GM12878 (cell line): ENCODE data around the gene IQCH.

Experiments
- CTCF ChIP-seq, 3 experiments: IDR thresholded peaks in 2 of 3; conservative IDR thresholded peaks in 1 of 3; 2 replicates each; pipeline ENCODE4 v1.5.1; 2011; ENCODE audit warnings: low read depth in 3 of 3, low read length in 3 of 3, mild to moderate bottlenecking in 3 of 3, control low read depth in 2 of 3, moderate library complexity in 2 of 3, inconsistent platforms in 1 of 3, mixed read lengths in 1 of 3; ENCODE audit not compliant: control insufficient read depth in 2 of 3, insufficient read depth in 1 of 3; ENCODE audit errors: extremely low read depth in 1 of 3
- ELK1 ChIP-seq: IDR thresholded peaks from 2 replicates; pipeline ENCODE4 v1.6.1; 2012; ENCODE audit warnings: low read depth, low read length, improper control_type of control experiment
- EZH2 ChIP-seq: IDR thresholded peaks from 2 replicates; pipeline ENCODE4 v1.6.1; 2012; ENCODE audit warnings: low read depth, mild to moderate bottlenecking, control low read depth, inconsistent platforms, low read length, borderline replicate concordance; ENCODE audit not compliant: control insufficient read depth
- PBX3 ChIP-seq: IDR thresholded peaks from 2 replicates; pipeline ENCODE4 v1.6.1; 2011; ENCODE audit warnings: mild to moderate bottlenecking, low read depth, low read length, moderate library complexity; ENCODE audit not compliant: insufficient replicate concordance
- RCOR1 ChIP-seq: conservative IDR thresholded peaks from 2 replicates; pipeline ENCODE4 v1.6.1; 2012; ENCODE audit warnings: low read depth, low read length, improper control_type of control experiment
- TCF3 ChIP-seq: IDR thresholded peaks from 2 replicates; pipeline ENCODE4 v1.6.1; 2012; ENCODE audit warnings: low read depth, mild to moderate bottlenecking, low read length, borderline replicate concordance; ENCODE audit not compliant: insufficient read depth

GRCh38 chr15:67383899-67384298, 129.3 kb downstream of the IQCH start:
- no peak for TF ChIP-seq ELK1
- TF ChIP-seq CTCF (IDR thresholded peaks at IDR 0.05 in 2 of 3, conservative IDR thresholded peaks at IDR 0.05 in 1 of 3; ENCODE audit: control insufficient read depth in 2 of 3, extremely low read depth in 1 of 3, insufficient read depth in 1 of 3, low read depth in 3 of 3, low read length in 3 of 3) = no peak; a peak in 1 of 6 replicates
- TF ChIP-seq EZH2 = no peak
- TF ChIP-seq RCOR1 = no peak
- TF ChIP-seq PBX3 = no peak
- no peak for TF ChIP-seq TCF3
